GM19240 (cell line): ENCODE measurements around the gene SPOUT1.

Source experiments
- DNase-seq: peaks from one replicate; pipeline ENCODE4 v3.0.0; 2011; ENCODE audit warnings: low spot score; ENCODE audit not compliant: insufficient read length

Gene SPOUT1

GRCh38 chr9:128773049-128773448 lies 56.5 kb downstream of the SPOUT1 start:
- DNase-seq: no peak

- DNase-seq: peak; percentile 95
Observed at GRCh38 chr9:128771745-128772519, 57.7 kb downstream of the SPOUT1 start, which contains the start of gene ZER1. Gene ZER1 (minus strand): TSS chr9:128771927. CDS start chr9:128755565, 16,362 bp downstream.

GRCh38 chr9:128771094-128771721 lies 58.4 kb downstream of the SPOUT1 start:
- no peak for DNase-seq

GRCh38 chr9:128770286-128771030 lies 59.1 kb downstream of the SPOUT1 start:
- DNase-seq: no peak
